HepG2 (cell line): Measurements from ENCODE around the gene NUP54. TPM values are rescaled to one million over a fixed set of nuclear protein-coding genes. Genes with fewer than 3 reads are reported as not detected.

ENCODE experiments used
- ETV5 ChIP-seq: IDR thresholded peaks from 2 replicates; pipeline ENCODE4 v1.6.1; 2018; ENCODE audit warnings: missing biosample characterization, missing genetic modification reagents, inconsistent platforms, borderline replicate concordance
- JDP2 ChIP-seq: sonication (generic); formaldehyde crosslinking; IDR thresholded peaks from 2 replicates; pipeline ENCODE4 v1.8.1; 2022; ENCODE audit warnings: missing genetic modification reagents, borderline replicate concordance
- REXO4 ChIP-seq: sonication (generic); formaldehyde crosslinking; IDR thresholded peaks from 2 replicates; pipeline ENCODE4 v1.8.0; 2022; ENCODE audit warnings: missing genetic modification reagents, mild to moderate bottlenecking, borderline replicate concordance
- SIN3A ChIP-seq: IDR thresholded peaks from 2 replicates; pipeline ENCODE4 v1.6.1; 2011; ENCODE audit warnings: low read depth, mild to moderate bottlenecking, control low read depth, low read length, borderline replicate concordance
- SOX6 ChIP-seq, 2 experiments: fragments of 450-650 bp in 1 of 2; sonication (generic) in 1 of 2; formaldehyde crosslinking in 1 of 2; IDR thresholded peaks; 2 replicates each; pipeline versions ENCODE4 v1.4.0 to v1.6.1; 2017 to 2020; ENCODE audit warnings: antibody characterized with exemption in 1 of 2, mild to moderate bottlenecking in 1 of 2, missing genetic modification reagents in 1 of 2
- ZBTB38 ChIP-seq: sonication (generic); formaldehyde crosslinking; IDR thresholded peaks from 2 replicates; pipeline ENCODE4 v1.5.1; 2020; ENCODE audit warnings: mild to moderate bottlenecking, missing genetic modification reagents
- ZBTB40 ChIP-seq, 2 experiments: fragments of 450-650 bp in 1 of 2; sonication (generic) in 1 of 2; formaldehyde crosslinking in 1 of 2; IDR thresholded peaks; 2 replicates each; pipeline versions ENCODE4 v1.6.1 to v1.8.0; 2016 to 2022; ENCODE audit warnings: antibody characterized with exemption in 1 of 2, mild to moderate bottlenecking in 1 of 2, missing genetic modification reagents in 1 of 2
- ZMYM2 ChIP-seq: sonication (generic); formaldehyde crosslinking; IDR thresholded peaks from 2 replicates; pipeline ENCODE4 v1.8.0; 2022; ENCODE audit warnings: mild to moderate bottlenecking, missing genetic modification reagents
- ZNF3 ChIP-seq: IDR thresholded peaks from 2 replicates; pipeline ENCODE4 v1.7.0; 2017; ENCODE audit warnings: inconsistent platforms
- ZNF414 ChIP-seq: sonication (generic); formaldehyde crosslinking; IDR thresholded peaks from 2 replicates; pipeline ENCODE4 v1.5.0; 2020; ENCODE audit warnings: missing genetic modification reagents
- polyA plus RNA-seq, 8 experiments: library from polyadenylated mRNA; depleted of rRNA in 3 of 8; stranded (reverse) in 7 of 8; unstranded in 1 of 8; fragments of >200 nt; fragmentation: Illumina TruSeq in 4 of 8; extraction: Trizol in 4 of 8; gene quantifications; 2 replicates each; pipeline versions ENCODE4 v1.2.1 to v1.2.3, GENCODE V29; 2011 to 2016; ENCODE audit warnings: low read depth in 4 of 8, missing spikeins in 1 of 8, mixed read lengths in 1 of 8; ENCODE audit not compliant: insufficient read depth in 1 of 8
- total RNA-seq, 5 experiments: library from RNA; depleted of rRNA; stranded (reverse); fragments of >200 nt; fragmentation: Illumina TruSeq; extraction: Trizol; gene quantifications; 2 replicates each; pipeline ENCODE4 v1.2.3, GENCODE V29; 2016; ENCODE audit warnings: low read depth in 1 of 5
- TF ChIP-seq, protein P1 (sequence below): sonication (generic); formaldehyde crosslinking; IDR thresholded peaks from 2 replicates; pipeline ENCODE4 v1.4.0; 2020; ENCODE audit warnings: missing genetic modification reagents, borderline replicate concordance

The NUP54 gene
- total and polyA plus RNA-seq, 2 of the 13 experiments (the other 11 are each of a cell fraction or from before 2014, with no cell fraction given): 36.1 to 69.3 TPM

DNA sequence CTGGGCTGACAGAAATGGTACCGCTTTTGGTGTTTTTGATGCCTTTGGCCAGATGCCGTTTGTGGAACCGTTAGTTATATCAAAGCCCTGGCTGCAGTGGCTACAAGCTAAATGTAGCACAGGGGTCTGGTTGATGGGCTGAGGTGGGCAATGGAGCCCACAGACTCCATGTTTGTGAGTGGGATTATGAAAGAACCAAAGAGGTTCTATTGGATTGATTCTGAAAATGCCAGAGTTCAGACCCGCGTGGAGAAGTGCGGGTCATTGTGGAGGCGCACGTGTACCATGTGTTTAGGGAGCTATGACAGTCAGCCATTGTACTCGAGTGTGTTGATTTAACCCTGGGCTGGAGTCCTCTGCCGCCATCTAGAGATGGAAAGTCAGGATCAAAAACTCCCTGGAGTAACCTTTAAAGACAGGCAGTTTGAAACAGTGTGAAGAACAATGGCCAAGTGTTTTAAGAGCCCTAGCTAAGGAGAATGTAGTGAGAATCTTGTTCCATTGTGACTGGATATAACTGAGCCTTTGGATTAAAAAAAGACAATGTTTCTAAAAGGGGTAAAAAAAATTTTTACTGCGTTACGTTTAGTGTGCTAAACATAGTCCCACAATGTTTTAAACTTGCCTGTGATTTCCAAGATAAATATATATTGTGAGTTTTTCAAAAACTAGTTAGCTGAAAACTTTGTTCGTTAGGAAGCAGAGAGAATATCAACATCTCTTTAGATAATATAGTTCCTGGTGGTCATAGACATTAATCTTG lies 61.0 kb downstream of the NUP54 start (continued):
- no peak for TF ChIP-seq SOX6 (IDR thresholded peaks at IDR 0.05)
- peak; percentile 79 for TF ChIP-seq SOX6 (CRISPR knock-in tag; IDR thresholded peaks at IDR 0.05)
- no peak for TF ChIP-seq ZBTB38 (CRISPR knock-in tag)
- no peak for TF ChIP-seq ZBTB40 (IDR thresholded peaks at IDR 0.05)
- TF ChIP-seq ZBTB40 (CRISPR knock-in tag; IDR thresholded peaks at IDR 0.05): peak; percentile 58; the same call in 1 of the 2 replicates
- TF ChIP-seq ETV5 (CRISPR knock-in tag): no peak
- TF ChIP-seq ZMYM2: no peak
- TF ChIP-seq REXO4 (CRISPR knock-in tag): no peak
- no peak for TF ChIP-seq ZNF3
- TF ChIP-seq SIN3A: no peak
- TF ChIP-seq, protein P1, sequence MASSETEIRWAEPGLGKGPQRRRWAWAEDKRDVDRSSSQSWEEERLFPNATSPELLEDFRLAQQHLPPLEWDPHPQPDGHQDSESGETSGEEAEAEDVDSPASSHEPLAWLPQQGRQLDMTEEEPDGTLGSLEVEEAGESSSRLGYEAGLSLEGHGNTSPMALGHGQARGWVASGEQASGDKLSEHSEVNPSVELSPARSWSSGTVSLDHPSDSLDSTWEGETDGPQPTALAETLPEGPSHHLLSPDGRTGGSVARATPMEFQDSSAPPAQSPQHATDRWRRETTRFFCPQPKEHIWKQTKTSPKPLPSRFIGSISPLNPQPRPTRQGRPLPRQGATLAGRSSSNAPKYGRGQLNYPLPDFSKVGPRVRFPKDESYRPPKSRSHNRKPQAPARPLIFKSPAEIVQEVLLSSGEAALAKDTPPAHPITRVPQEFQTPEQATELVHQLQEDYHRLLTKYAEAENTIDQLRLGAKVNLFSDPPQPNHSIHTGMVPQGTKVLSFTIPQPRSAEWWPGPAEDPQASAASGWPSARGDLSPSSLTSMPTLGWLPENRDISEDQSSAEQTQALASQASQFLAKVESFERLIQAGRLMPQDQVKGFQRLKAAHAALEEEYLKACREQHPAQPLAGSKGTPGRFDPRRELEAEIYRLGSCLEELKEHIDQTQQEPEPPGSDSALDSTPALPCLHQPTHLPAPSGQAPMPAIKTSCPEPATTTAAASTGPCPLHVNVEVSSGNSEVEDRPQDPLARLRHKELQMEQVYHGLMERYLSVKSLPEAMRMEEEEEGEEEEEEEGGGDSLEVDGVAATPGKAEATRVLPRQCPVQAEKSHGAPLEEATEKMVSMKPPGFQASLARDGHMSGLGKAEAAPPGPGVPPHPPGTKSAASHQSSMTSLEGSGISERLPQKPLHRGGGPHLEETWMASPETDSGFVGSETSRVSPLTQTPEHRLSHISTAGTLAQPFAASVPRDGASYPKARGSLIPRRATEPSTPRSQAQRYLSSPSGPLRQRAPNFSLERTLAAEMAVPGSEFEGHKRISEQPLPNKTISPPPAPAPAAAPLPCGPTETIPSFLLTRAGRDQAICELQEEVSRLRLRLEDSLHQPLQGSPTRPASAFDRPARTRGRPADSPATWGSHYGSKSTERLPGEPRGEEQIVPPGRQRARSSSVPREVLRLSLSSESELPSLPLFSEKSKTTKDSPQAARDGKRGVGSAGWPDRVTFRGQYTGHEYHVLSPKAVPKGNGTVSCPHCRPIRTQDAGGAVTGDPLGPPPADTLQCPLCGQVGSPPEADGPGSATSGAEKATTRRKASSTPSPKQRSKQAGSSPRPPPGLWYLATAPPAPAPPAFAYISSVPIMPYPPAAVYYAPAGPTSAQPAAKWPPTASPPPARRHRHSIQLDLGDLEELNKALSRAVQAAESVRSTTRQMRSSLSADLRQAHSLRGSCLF: no peak
- no peak for TF ChIP-seq JDP2 (CRISPR knock-in tag)
- TF ChIP-seq ZNF414 (CRISPR knock-in tag): no peak
